GM18873 (cell line): ENCODE measurements around the gene ZNF467.
A peak's percentile ranks its signal among the peaks of the same experiment; 100 is the strongest.

Experiments used
- ATAC-seq: cut with Tn5 transposase; IDR thresholded peaks from one replicate; pipeline ENCODE4 v1.9.1; 2021; ENCODE audit warnings: mild to moderate bottlenecking, moderate library complexity, moderate number of reproducible peaks; ENCODE audit not compliant: unreplicated experiment, low FRiP score

ZNF467 gene

GRCh38 chr7:149716932-149717307 lies 56.5 kb downstream of the ZNF467 start:
- ATAC-seq, result no peak

- no peak for ATAC-seq
Observed at GRCh38 chr7:149716007-149716931, 57.1 kb downstream of the ZNF467 start.

GRCh38 chr7:149715476-149715875 lies 57.9 kb downstream of the ZNF467 start:
- no peak for ATAC-seq

DNA sequence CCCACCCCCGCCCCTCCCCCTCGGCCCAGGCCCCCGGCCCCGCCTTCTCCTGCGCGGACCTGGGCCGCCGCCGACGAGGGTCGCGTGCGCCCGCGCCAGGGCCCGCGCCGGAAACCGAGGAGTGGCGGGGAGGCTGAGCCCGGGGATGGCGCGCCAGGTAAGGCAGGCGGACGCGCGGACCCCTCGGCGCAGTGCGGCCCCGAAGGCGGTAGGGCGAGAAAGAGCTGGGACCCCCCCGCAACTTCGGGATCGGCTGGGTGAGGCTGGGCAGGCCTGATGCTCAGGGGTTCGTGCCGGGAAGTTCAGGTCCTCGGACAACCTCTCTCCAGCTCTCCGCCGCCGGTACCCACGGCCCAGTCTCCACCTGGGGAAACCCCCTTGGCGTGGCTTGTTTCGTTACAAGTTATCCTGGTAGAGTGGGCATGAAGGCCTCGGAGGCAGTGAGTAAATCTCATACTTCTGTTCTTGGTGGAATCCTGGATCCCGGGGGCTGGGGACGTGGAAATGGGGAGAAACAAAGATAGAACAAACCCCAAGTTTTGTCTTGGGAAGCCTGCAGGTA lies 58.4 kb downstream of the ZNF467 start:
- ATAC-seq, result peak; percentile 17
